Panc1 (cell line): ENCODE results near the gene TRIM44.

Experiments used
- POLR2AphosphoS5 ChIP-seq: IDR thresholded peaks from 2 replicates; pipeline ENCODE4 v1.6.1; 2012; ENCODE audit warnings: mild to moderate bottlenecking, low read depth, low read length, moderate library complexity
- SIN3A ChIP-seq: IDR thresholded peaks from 2 replicates; pipeline ENCODE4 v1.6.1; 2012; ENCODE audit warnings: low read depth, mild to moderate bottlenecking, low read length, moderate library complexity, borderline replicate concordance; ENCODE audit not compliant: insufficient read depth
- TCF7L2 ChIP-seq: IDR thresholded peaks from 2 replicates; pipeline ENCODE4 v1.6.1; 2011; ENCODE audit warnings: mild to moderate bottlenecking, low read depth, low read length, inconsistent platforms
- TF ChIP-seq, protein P1 (sequence below), 2 experiments: IDR thresholded peaks; 2 replicates each; pipeline ENCODE4 v1.6.1; 2011 to 2012; ENCODE audit warnings: low read depth in 2 of 2, control low read depth in 1 of 2, low read length in 1 of 2, mild to moderate bottlenecking in 1 of 2, moderate library complexity in 1 of 2; ENCODE audit not compliant: insufficient read depth in 1 of 2
- TF ChIP-seq, protein P2 (sequence below): fragments of 450-650 bp; IDR thresholded peaks from 2 replicates; pipeline ENCODE4 v1.5.1; 2017; ENCODE audit warnings: mild to moderate bottlenecking

DNA sequence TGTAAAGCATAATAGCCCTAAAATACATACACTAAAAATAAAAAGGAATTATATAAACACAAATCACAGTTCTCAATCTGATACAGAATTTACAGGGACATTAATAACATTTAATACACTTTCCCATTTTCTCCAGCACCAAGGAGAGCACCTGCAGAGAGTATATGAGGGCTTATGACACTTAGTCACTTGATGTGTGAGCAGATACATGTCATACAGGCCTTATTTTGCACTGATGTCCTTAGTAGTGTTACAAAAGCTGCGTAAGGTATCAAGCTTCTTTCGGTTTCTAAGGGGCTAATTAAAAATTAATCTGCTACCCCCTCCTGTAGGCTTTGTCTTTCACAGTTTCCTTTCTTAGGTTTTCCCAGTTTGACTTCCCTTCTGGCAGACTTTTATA lies 61.3 kb downstream of the TRIM44 start:
- TF ChIP-seq POLR2AphosphoS5 (no peak), TCF7L2 (no peak), SIN3A (no peak)
- TF ChIP-seq, protein P1, sequence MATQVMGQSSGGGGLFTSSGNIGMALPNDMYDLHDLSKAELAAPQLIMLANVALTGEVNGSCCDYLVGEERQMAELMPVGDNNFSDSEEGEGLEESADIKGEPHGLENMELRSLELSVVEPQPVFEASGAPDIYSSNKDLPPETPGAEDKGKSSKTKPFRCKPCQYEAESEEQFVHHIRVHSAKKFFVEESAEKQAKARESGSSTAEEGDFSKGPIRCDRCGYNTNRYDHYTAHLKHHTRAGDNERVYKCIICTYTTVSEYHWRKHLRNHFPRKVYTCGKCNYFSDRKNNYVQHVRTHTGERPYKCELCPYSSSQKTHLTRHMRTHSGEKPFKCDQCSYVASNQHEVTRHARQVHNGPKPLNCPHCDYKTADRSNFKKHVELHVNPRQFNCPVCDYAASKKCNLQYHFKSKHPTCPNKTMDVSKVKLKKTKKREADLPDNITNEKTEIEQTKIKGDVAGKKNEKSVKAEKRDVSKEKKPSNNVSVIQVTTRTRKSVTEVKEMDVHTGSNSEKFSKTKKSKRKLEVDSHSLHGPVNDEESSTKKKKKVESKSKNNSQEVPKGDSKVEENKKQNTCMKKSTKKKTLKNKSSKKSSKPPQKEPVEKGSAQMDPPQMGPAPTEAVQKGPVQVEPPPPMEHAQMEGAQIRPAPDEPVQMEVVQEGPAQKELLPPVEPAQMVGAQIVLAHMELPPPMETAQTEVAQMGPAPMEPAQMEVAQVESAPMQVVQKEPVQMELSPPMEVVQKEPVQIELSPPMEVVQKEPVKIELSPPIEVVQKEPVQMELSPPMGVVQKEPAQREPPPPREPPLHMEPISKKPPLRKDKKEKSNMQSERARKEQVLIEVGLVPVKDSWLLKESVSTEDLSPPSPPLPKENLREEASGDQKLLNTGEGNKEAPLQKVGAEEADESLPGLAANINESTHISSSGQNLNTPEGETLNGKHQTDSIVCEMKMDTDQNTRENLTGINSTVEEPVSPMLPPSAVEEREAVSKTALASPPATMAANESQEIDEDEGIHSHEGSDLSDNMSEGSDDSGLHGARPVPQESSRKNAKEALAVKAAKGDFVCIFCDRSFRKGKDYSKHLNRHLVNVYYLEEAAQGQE (IDR thresholded peaks at IDR 0.05; ENCODE audit: insufficient read depth in 1 of 2, low read depth in 2 of 2, low read length in 1 of 2): peak; percentile 74 to 85; a peak in 3 of 4 replicates
- TF ChIP-seq, protein P2, sequence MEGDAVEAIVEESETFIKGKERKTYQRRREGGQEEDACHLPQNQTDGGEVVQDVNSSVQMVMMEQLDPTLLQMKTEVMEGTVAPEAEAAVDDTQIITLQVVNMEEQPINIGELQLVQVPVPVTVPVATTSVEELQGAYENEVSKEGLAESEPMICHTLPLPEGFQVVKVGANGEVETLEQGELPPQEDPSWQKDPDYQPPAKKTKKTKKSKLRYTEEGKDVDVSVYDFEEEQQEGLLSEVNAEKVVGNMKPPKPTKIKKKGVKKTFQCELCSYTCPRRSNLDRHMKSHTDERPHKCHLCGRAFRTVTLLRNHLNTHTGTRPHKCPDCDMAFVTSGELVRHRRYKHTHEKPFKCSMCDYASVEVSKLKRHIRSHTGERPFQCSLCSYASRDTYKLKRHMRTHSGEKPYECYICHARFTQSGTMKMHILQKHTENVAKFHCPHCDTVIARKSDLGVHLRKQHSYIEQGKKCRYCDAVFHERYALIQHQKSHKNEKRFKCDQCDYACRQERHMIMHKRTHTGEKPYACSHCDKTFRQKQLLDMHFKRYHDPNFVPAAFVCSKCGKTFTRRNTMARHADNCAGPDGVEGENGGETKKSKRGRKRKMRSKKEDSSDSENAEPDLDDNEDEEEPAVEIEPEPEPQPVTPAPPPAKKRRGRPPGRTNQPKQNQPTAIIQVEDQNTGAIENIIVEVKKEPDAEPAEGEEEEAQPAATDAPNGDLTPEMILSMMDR: no peak
